NCI-H1436 treated with DMSO at 0.1 percent for 48 hours (cell line): ENCODE results near the gene MAP3K1.

Experiments used
- DNase-seq: peaks from one replicate; lab custom pipeline; 2025; lab: John Stamatoyannopoulos, UW

The MAP3K1 gene

DNA sequence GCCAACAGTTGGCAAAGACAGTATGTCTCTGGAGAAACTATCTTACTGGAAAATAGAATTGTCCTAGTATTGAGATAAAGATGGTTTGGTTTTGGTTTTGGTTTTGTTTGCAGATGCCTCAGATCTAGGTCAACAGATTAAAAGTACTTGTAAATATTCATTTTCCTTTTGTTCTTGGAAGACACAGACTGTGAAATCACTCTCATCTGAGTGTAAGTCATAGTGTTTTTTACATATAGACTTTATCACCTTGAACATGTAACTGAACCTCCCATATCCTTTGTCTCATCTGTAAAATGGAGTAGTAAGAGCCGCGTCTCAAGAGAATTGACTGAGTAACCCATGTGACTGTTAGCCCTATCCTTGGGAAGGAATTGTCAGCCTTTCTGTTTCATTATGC lies 34.3 kb downstream of the MAP3K1 start:
- no peak for DNase-seq

- no peak for DNase-seq
Observed at GRCh38 chr5:56850423-56850822, 35.1 kb downstream of the MAP3K1 start.

DNA sequence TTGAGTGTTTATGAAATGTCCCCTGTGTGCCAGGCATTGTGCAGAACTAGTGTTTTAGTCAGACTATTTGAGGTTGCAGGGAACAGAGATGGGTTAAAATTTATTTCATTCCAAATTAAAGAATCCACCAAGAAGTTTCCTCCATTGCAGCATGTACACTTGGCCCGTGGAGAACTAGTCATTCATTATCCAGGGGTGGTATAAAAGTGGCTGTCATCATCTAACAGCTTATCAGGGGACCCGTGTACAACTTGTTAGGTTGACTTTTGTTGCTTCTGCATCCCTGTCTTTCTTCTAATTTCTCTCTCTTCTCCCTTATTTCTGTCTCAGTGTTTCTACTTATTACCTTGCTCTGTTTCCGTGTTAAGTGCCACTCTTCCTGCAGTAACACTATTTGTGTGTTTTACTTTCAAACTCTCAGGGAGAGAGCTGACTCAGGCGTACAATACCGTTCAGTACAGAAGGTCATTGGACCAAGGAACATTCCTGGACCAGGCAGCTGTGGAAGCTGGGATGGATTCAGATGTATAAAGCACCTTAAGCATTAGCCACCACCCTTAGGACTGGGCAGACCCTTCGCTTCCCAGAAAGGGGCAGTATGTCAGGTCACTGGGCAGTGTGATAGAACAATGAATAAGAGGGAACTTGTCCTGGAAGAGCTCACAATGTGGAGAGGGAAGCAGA lies 36.1 kb downstream of the MAP3K1 start:
- no peak for DNase-seq

- no peak for DNase-seq
Observed at GRCh38 chr5:56852228-56853000, 37.1 kb downstream of the MAP3K1 start.

DNA sequence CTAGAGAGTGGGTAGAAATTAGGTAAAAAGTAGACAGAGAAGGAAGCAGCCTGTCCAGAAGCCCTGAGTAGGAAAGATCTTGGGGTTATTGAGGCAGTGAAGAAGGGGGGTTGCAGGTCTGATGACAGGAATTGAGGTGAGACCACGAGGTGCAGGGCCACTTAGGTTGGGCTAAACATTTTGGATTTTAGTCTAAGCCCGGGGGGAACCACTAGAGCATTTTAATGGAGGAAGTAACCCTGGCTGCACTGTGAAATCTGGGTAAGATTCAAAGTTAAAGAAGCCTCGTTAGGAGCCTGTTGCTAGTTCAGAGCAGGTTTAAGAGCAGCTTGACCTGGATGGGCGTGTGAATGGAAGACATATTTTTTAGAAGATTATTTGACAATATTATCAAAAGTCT lies 38.3 kb downstream of the MAP3K1 start:
- DNase-seq = no peak

- no peak for DNase-seq
Observed at GRCh38 chr5:56854920-56855319, 39.6 kb downstream of the MAP3K1 start.

DNA sequence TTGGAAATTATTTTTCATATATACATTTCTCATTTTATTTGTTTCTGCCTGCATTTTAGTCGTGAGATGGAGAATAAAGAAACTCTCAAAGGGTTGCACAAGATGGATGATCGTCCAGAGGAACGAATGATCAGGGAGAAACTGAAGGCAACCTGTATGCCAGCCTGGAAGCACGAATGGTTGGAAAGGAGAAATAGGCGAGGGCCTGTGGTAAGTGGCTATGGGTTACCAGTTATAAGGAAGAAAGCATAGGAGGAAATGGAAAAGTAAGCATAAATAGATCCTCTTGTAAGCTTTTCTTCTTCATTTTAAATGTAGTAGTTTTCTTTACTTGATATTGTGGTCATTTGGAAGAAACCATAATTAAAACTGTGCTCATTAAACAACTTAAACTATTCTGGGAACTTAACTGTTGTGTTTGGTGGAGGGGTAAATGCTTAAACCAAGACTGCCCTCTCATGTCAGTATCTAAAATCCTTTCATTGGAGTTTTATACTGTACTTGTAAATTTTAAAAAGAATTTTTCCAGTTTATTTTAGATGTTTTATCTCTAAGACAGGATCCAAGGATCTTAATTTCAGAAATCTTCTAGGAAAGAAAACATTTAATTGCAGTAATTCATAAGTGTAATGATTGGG lies 41.3 kb downstream of the MAP3K1 start:
- no peak for DNase-seq

GRCh38 chr5:56858777-56859442 lies 43.6 kb downstream of the MAP3K1 start:
- DNase-seq = no peak

GRCh38 chr5:56861893-56862485 lies 46.6 kb downstream of the MAP3K1 start:
- DNase-seq = no peak

GRCh38 chr5:56862909-56863308 lies 47.6 kb downstream of the MAP3K1 start:
- no peak for DNase-seq

- no peak for DNase-seq
Observed at GRCh38 chr5:56871777-56872176, 56.4 kb downstream of the MAP3K1 start.

DNA sequence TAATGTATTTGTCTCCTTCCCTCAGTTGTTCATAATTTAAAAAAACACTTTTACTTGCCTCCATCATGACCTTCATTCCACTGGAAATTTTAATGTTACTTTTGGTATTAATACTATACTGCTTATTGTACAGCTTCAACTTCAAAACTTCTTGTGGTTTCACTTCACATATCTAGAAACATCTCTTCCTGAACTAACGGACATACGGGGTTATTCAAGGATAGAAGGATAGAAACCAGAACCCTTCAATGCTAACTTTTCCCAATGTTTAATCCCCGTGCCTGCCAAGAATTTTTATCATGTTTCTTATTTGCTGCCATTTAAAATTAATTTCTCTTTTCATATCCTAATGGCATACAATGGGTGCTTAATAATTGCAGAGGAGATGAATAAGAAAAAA lies 57.7 kb downstream of the MAP3K1 start:
- DNase-seq = no peak

DNA sequence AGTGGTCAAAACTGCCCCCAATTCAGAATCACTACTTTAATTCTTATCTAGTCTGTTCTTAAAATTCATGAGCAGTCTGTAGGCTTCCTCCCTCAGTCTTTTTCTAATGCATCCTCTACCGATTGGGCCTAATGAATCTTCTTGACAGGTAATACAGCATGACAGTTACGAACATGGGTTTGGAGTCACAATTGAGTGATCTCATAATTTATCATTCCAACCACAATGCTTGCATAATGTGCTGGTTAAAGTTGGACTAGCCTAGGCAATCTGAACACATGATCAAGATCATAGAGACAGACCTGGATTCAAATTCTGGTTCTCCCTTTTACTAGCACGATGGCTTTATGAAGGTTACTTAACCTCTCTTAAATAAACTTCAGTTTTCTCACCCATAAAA lies 61.0 kb downstream of the MAP3K1 start:
- no peak for DNase-seq

GRCh38 chr5:56881571-56881970 lies 66.2 kb downstream of the MAP3K1 start:
- DNase-seq = no peak

- DNase-seq = no peak
Observed at GRCh38 chr5:56893251-56893951, 78.1 kb downstream of the MAP3K1 start.

DNA sequence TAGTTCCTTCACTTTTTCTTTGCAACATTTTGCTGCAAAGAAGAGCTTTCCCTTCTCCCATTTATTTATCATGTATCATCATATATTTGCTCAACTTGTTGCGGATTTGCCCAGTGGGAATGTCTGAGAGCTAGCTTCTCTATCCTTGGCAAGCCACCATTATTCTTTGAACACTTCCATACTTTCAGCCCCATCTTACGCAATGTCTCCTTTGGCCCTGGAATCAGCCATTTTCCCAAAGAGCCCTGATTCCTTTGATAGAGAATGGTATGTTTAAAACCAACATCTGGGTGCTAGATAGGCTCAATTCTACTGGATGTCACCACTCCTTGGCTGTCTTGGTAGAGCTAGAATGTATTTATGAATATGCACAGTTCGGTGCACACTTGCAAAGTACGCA lies 81.4 kb downstream of the MAP3K1 start:
- no peak for DNase-seq

GRCh38 chr5:56898213-56898612 lies 82.9 kb downstream of the MAP3K1 start:
- no peak for DNase-seq

DNA sequence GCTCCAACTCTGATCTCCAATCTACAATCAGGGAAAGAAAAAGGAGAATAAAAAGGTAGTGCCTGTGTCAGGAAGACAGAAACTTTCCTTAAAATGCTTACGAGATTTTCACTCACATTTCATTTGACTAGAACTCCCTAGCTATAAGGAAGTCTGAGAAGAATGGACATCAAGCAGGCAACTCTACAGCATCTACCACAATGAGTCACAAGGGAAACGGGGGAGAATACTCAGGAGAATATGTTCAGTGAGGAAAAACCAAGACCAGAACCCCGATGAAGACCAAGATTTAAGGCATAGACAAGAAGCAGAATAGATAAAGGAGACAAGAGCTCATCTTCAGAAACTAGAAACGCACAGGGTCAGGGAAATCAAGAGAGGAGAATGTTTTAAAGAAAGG lies 85.0 kb downstream of the MAP3K1 start:
- DNase-seq = no peak

DNA sequence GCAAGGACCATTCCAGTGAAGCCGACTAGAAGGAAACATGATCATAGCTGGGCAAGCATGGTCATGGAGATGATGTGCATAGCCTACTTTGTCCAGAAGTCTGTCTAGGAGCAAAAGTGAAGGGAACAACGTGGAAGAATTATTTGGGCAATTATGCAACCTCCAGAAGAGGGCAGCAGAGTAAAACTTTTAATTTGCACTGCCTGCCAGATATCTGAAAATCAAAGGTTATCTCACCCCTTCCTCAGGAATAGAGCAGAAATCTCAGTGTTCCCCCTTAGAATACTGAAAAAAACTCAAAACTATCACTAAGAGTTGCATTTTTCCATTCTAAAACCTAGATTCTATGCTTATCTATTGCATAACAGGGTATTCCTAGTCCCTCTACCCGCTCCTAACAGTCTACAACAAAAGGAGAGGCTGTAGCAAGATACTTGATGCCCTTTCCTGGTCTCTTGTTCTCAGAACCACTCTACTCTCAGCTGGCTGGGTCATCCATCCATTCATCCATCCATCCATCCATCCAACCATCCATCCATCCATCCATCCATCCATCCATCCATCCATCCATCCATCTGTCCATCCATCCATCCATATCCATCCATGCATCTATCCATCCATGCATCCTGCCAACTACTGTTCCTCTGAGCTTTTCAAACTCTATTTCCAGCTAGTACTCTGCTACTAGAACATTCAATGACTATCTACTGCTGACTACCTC lies 85.7 kb downstream of the MAP3K1 start:
- no peak for DNase-seq

DNA sequence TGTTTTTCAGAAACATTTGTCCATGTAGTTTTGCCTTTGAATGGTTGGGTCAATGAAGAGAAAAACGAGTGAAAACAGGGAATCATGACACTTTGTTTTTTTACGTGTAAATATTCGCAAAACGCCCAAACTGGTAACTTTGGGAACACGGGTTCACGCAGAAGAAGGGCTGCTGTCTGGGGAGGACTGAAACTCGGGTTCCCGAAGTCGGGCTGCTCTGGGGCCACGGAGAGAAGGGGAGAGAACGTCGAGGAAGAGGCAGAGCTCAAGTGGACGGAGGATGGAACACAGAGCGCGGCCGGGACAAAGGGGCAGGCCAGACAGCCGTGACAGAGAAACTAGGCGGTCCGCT lies 93.6 kb downstream of the MAP3K1 start:
- no peak for DNase-seq
